Fibroblast of gingiva (primary cell): ENCODE data around the gene DRAM1.
"Not testable (repeated sequence)": the region's sequence is repeated elsewhere in the genome, so short reads cannot be mapped to it uniquely, and the experiment has no call there.

Experiments used
- DNase-seq: peaks from one replicate; pipeline ENCODE4 v3.0.0-alpha.2; 2011; ENCODE audit warnings: low read depth

The DRAM1 gene

GRCh38 chr12:101876861-101877805 lies at the start of gene DRAM1:
TSS of gene DRAM1 (plus strand) at chr12:101877580. CDS start at chr12:101877790, 210 bp downstream.
- peak; percentile 95 for DNase-seq

- DNase-seq, result no peak
Measured at GRCh38 chr12:101828463-101829196, 48.8 kb upstream of the DRAM1 start.

- no peak for DNase-seq
Measured at GRCh38 chr12:101829639-101830366, 47.6 kb upstream of the DRAM1 start.

- peak; percentile 88 for DNase-seq
Measured at GRCh38 chr12:101830367-101831325, 46.7 kb upstream of the DRAM1 start, which contains the start of gene GNPTAB. TSS of gene GNPTAB (minus strand) at chr12:101830959. CDS start at chr12:101830675, 284 bp downstream.

- DNase-seq, result no peak
Measured at GRCh38 chr12:101832030-101832429, 45.4 kb upstream of the DRAM1 start.

- DNase-seq, result no peak
Measured at GRCh38 chr12:101838628-101839323, 38.6 kb upstream of the DRAM1 start.

GRCh38 chr12:101839324-101840283 lies 37.8 kb upstream of the DRAM1 start:
- DNase-seq, result peak; percentile 52

GRCh38 chr12:101841069-101841468 lies 36.3 kb upstream of the DRAM1 start:
- DNase-seq, result no peak

GRCh38 chr12:101845137-101845711 lies 32.2 kb upstream of the DRAM1 start:
- DNase-seq, result no peak

GRCh38 chr12:101847325-101847724 lies 30.1 kb upstream of the DRAM1 start:
- DNase-seq, result no peak

GRCh38 chr12:101850199-101850598 lies 27.2 kb upstream of the DRAM1 start:
- DNase-seq, result no peak

GRCh38 chr12:101852998-101853397 lies 24.4 kb upstream of the DRAM1 start:
- DNase-seq, result no peak

GRCh38 chr12:101854747-101855146 lies 22.6 kb upstream of the DRAM1 start:
- no peak for DNase-seq

- no peak for DNase-seq
Measured at GRCh38 chr12:101855364-101855884, 22.0 kb upstream of the DRAM1 start.

- no peak for DNase-seq
Measured at GRCh38 chr12:101855976-101856375, 21.4 kb upstream of the DRAM1 start.

GRCh38 chr12:101856614-101857013 lies 20.8 kb upstream of the DRAM1 start:
- not testable (repeated sequence) for DNase-seq

- peak; percentile 60 for DNase-seq
Measured at GRCh38 chr12:101857043-101857558, 20.3 kb upstream of the DRAM1 start.

- DNase-seq, result no peak
Measured at GRCh38 chr12:101858361-101858760, 19.0 kb upstream of the DRAM1 start.
